ENCODE results near the gene EEF1AKMT2.

The EEF1AKMT2 gene

DNA sequence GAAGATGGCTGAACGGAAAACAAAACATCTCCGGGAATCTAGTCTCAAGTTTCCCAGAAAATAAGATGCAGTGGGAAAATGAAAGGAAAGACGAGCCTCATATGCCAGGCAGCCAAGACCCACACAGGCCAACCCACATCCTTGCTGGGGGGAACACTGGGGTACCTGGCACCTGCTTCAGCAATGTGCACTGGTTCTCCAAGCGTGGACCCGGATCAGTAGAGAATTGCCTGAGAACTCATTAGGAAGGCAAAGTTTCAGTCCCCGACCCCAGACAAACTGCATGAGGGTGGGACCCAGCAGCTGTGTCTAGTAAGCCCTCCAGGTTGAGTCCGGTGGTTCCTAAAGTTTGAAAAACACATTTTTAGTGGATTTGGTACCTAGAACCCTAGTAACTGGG, 65.9 kb downstream of the EEF1AKMT2 start:
- TF ChIP-seq, protein P1, sequence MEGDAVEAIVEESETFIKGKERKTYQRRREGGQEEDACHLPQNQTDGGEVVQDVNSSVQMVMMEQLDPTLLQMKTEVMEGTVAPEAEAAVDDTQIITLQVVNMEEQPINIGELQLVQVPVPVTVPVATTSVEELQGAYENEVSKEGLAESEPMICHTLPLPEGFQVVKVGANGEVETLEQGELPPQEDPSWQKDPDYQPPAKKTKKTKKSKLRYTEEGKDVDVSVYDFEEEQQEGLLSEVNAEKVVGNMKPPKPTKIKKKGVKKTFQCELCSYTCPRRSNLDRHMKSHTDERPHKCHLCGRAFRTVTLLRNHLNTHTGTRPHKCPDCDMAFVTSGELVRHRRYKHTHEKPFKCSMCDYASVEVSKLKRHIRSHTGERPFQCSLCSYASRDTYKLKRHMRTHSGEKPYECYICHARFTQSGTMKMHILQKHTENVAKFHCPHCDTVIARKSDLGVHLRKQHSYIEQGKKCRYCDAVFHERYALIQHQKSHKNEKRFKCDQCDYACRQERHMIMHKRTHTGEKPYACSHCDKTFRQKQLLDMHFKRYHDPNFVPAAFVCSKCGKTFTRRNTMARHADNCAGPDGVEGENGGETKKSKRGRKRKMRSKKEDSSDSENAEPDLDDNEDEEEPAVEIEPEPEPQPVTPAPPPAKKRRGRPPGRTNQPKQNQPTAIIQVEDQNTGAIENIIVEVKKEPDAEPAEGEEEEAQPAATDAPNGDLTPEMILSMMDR (IDR thresholded peaks at IDR 0.05) = no peak

DNA sequence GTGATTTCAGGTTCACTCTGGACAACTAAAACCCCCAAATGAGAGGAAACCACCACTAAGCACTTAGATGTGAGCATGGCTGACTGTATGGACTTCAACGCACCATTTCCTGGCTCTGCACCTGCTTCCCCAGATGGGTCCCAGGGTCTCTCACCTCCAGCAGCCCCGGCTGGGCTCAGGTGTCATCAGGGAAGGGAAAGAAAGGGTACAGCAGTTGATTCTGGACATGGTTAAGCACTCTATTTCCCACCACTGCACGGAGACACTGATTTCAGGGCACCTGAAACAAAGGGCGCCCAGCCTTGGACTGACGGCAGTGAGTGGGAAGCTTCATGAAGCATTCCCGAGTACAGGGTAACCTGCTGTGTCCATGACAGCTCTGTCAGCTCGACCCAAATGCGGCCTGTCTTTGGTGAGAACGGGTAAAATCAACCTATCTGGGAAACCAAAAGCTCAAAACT, 66.5 kb downstream of the EEF1AKMT2 start:
- TF ChIP-seq, protein P1 (IDR thresholded peaks at IDR 0.05) = no peak

DNA sequence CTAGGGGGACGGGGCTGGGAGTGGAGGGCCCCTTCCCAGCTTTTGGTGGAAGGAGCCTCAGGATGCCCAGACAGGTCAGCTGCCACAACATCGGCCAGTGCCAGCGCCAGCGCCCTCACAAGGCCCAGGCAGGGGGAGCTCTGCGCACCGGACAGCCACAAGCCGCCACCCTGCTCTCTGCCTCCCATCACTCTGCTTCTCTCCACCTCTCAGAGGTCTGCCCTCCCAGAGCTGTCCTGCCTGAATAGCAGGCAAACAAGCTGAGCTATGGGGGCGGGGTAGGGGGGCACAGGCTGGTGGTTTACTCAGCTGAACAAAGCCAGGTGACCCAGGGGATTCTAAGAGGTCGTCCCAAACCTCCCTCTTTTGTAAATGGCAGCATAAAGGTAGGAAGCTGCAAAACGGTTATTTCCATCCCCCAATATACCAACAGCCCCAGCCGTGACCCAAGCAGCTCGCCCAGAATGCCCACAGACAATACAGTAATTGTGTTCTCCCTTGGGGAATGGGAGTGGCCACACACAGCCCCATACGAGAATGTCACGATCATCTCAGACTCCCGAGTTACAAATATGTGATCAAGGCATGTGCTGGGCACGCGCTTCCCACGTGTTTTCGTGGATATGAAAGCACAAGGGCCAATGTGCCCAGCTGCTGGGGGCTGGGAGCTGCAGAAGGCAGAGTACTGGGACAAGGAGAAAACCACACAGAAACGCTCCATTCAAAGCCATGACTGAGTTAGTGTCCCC, 67.2 kb downstream of the EEF1AKMT2 start:
- TF ChIP-seq, protein P1 (IDR thresholded peaks at IDR 0.05) = no peak

DNA sequence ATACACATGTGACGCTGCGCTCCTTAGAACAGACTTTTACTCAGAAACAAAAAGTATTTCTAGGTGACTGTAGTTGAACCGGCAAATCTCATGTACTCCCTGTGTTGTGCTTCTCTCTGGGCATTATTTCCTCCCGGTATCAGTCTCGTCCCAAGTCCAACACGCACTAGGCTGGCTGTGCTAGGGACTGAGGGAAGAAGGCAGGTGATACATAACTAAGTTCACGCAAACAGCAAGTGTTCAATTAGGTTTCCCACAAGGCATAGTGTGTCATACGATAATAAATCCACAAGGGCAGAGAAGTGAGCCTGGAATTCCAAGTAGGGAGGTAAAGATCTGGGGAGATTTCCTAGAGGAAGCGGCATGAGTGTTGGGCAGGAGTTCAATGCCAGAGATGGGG, 67.9 kb downstream of the EEF1AKMT2 start:
- TF ChIP-seq, protein P1 (IDR thresholded peaks at IDR 0.05) = no peak

DNA sequence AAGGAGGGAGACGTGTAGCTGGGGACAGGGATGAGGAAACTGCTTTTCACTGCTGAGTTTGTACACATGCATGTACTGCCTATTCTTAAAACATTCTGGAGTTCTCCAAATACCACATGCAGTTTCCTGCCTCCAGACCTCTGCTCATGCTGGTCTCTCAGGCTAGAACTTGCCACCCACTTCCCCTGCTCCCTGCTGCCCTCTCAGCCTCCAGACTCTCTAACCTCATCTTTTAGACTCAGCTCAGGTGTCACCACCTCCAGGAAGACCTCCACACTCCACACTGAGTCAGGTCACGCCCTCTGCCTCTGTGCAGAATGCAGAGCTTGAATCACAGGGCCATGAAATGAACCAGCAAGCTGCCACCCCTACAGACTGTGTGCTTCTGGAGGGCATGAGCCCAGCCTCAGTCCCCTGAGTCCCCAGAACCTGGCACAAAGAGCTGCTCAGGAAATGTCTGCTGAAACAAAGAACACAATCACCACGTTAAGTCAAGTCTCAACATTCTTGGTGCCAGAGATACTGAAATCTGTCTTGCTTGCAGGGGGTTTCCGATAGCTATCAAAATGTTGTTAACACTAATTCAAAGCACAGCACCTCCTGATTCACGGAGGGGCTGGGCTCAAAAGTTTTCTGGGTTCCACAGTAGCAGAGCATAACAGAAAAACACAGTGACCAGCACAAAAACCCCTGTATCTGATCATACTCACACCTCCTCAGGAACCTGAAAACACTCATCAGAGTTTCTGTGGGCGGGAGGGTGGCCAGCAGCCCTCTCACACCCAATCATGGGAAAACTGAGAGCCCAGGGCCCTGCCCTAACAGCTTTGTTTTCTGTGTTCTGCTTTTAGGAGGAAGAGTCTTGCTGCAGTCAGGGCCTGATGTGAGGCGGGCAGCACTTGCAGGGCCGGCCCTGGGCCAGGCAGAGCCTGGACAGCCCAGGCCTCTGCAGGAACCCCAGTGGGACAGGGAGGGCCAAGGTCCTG, 68.6 kb downstream of the EEF1AKMT2 start:
- TF ChIP-seq, protein P1 (IDR thresholded peaks at IDR 0.05) = no peak

DNA sequence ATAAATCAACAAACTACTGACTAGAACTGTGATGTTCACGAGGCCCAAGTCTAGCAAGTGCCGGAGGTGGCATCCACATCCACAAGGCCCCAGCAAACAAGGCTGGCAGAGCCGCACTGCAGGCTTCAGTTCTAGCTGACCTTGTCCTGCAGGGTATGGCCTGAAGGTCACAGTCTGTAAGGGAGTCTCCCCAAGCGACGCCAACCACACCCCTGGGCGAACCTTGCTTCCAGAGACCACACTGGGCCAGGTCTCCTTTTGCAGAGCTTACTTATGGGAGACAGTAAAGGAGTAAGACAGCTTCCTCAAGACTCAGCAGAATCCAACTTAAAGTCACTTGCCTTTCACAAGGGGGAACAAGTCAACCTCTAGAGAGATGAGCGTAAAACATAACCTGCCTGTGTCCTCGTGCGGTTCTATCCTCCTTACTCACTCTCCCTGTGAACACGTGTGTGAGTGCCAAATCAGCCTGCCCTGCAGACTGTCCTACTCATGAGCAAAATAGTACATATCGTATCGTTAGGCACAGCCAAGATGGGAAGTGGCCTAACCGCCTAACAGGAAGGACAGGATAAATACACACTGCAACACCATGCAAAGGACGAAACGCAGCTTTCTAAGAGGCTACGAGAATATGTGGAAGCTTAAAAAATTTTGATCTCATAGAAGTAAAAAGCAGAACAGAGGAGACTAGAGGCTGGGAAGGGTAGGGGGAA, 70.2 kb downstream of the EEF1AKMT2 start:
- TF ChIP-seq, protein P1 (IDR thresholded peaks at IDR 0.05) = no peak

DNA sequence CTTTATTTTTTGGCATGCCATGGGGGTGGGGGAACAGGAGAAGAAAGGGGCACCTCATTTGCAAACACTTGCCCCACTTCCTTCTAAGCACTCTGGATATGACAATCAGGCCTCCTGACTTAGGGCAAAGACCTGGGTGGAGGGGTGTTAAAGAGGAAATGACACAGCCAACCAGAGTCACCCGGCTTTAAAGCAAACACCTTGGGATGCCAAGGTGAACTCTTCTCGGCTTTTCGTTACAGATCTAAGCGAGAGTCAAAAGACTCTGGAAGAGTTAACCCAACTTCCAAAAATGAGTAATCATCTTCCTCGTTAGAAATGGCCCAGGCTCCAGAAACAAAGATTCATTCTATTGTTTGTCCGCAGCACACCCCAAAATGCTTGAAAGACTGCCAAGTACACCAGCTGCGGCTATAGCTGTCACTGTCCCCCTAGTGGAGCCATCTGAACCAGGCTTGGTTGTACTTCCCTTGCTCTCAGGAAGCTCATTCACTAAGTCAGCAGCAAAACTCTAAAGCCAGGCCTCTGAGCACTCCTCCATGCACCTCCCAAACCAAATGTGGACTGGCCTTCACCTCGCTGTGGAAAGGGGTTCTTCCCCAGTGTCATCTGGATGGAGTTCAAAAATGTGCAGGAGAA, 72.4 kb downstream of the EEF1AKMT2 start:
- TF ChIP-seq, protein P1 (IDR thresholded peaks at IDR 0.05) = no peak

Data from LNCAP (cell line).